MCF 10A (cell line): ENCODE data around the gene ILDR1. TPM values are rescaled to one million over a fixed set of nuclear protein-coding genes. Genes with fewer than 3 reads are reported as not detected.

Source experiments
- BruUV-seq: library from RNA; stranded (reverse); fragments of 400-500 nt; replicated peaks from 2 replicates; lab custom pipeline; 2021; lab: Mats Ljungman, UMichigan
- CTCF ChIA-PET: fragments of 300-600 bp; sonication (Branson Sonifier 250); formaldehyde crosslinking; extraction: SDS; loops from one replicate; lab custom pipeline; 2021; ENCODE audit warnings: antibody characterized with exemption, inconsistent platforms; lab: Yijun Ruan, JAX
- POLR2A ChIA-PET: fragments of 300-600, 350-650 bp; sonication (Branson Sonifier 250); formaldehyde crosslinking; extraction: SDS; loops from one replicate; lab custom pipeline; 2020; ENCODE audit warnings: antibody characterized with exemption, inconsistent platforms; lab: Yijun Ruan, JAX
- DNase-seq: peaks from one replicate; pipeline ENCODE4 v3.0.0-alpha.2; 2018; ENCODE audit not compliant: unreplicated experiment
- H3K27ac Mint-ChIP-seq: one replicate; pipeline ENCODE4 v1.8.0; 2022; ENCODE audit warnings: mild to moderate bottlenecking, low read depth, mixed read lengths; ENCODE audit not compliant: unreplicated experiment
- H3K27me3 Mint-ChIP-seq: one replicate; pipeline ENCODE4 v1.8.0; 2022; ENCODE audit warnings: mixed read lengths; ENCODE audit not compliant: insufficient read depth, unreplicated experiment
- H3K36me3 Mint-ChIP-seq: one replicate; pipeline ENCODE4 v1.8.0; 2022; ENCODE audit warnings: mild to moderate bottlenecking, moderate library complexity, mixed read lengths; ENCODE audit not compliant: insufficient read depth, unreplicated experiment
- H3K4me1 Mint-ChIP-seq: one replicate; pipeline ENCODE4 v1.8.0; 2022; ENCODE audit warnings: mixed read lengths; ENCODE audit not compliant: insufficient read depth, unreplicated experiment
- H3K4me3 Mint-ChIP-seq: one replicate; pipeline ENCODE4 v1.8.0; 2022; ENCODE audit warnings: mild to moderate bottlenecking, moderate library complexity, mixed read lengths; ENCODE audit not compliant: unreplicated experiment
- H3K9me3 Mint-ChIP-seq: one replicate; pipeline ENCODE4 v1.8.0; 2022; ENCODE audit warnings: mixed read lengths; ENCODE audit not compliant: unreplicated experiment
- CTCF ChIP-seq: fragments of 200-600 bp; IDR thresholded peaks from one replicate; pipeline ENCODE4 v1.8.0; 2022; ENCODE audit warnings: antibody characterized with exemption, mild to moderate bottlenecking; ENCODE audit not compliant: unreplicated experiment
- intact Hi-C: fragments of 100-400 bp; cut with micrococcal nuclease; formaldehyde crosslinking; loops from 2 replicates; pipeline ENCODE4 v1.14.1; 2022
- total RNA-seq: library from RNA; stranded (reverse); gene quantifications from 2 replicates; pipeline ENCODE4 v1.2.3, GENCODE V29; 2022

ILDR1 gene
- total RNA-seq, 1 experiment from 2014 or later, result 0.23 TPM

- POLR2A ChIA-PET, result interaction anchor here (0.9 kb wide), 1 partner anchor 22 kb away, joined by 3 read pairs; no protein-coding TSS in a partner anchor
- no peak for TF ChIP-seq CTCF
- no TSS peak for BruUV-seq
Measured at GRCh38 chr3:121998611-121999473, 23.2 kb downstream of the ILDR1 start.

GRCh38 chr3:121998030-121998580 lies 23.9 kb downstream of the ILDR1 start:
- intact Hi-C loops, result no loop called here
- no peak for TF ChIP-seq CTCF
- CTCF ChIA-PET, result interaction anchor here (0.5 to 1.3 kb wide), 4 partner anchors 9 to 309 kb away, joined by 3 to 4 read pairs (median 3); no protein-coding TSS in a partner anchor
- no TSS peak for BruUV-seq
- Mint-ChIP-seq H3K4me3 (no peak overlapping the region), H3K9me3 (no peaks in the 10 kb centered on the region), H3K36me3 (no peaks in the 10 kb centered on the region), H3K27me3 (no peaks in the 10 kb centered on the region), H3K27ac (peak overlapping the region; percentile 3), H3K4me1 (peaks cover 24% of the 10 kb centered on the region)
- no peak for DNase-seq
- POLR2A ChIA-PET, result interaction anchor here (0.7 to 0.9 kb wide), 2 partner anchors 23 kb away, joined by 3 read pairs; no protein-coding TSS in a partner anchor

More at GRCh38 chr3:121998611-121999473, 23.2 kb downstream of the ILDR1 start:
- no peaks in the 10 kb centered on the region for H3K9me3 Mint-ChIP-seq
- CTCF ChIA-PET, result interaction anchor here (0.5 to 1.3 kb wide), 3 partner anchors 10 to 308 kb away, joined by 3 read pairs; no protein-coding TSS in a partner anchor
- no peak overlapping the region for H3K4me3 Mint-ChIP-seq
- peak overlapping the region; percentile 3 for H3K27ac Mint-ChIP-seq
- peaks cover 24% of the 10 kb centered on the region for H3K4me1 Mint-ChIP-seq
- intact Hi-C loops, result no loop called here
- H3K36me3 Mint-ChIP-seq, result no peaks in the 10 kb centered on the region
- no peaks in the 10 kb centered on the region for H3K27me3 Mint-ChIP-seq
- DNase-seq, result no peak

- no peaks in the 10 kb centered on the region for H3K27me3 Mint-ChIP-seq
- POLR2A ChIA-PET, result interaction anchor here (0.9 kb wide), 1 partner anchor 24 kb away, joined by 3 read pairs; no protein-coding TSS in a partner anchor
- BruUV-seq, result no TSS peak
- H3K27ac Mint-ChIP-seq, result no peak overlapping the region
- no peaks in the 10 kb centered on the region for H3K36me3 Mint-ChIP-seq
- H3K9me3 Mint-ChIP-seq, result no peaks in the 10 kb centered on the region
- H3K4me3 Mint-ChIP-seq, result no peak overlapping the region
- CTCF ChIA-PET, result interaction anchor here (0.5 to 1.3 kb wide), 5 partner anchors 9 to 129 kb away, joined by 3 to 5 read pairs (median 3); no protein-coding TSS in a partner anchor
- TF ChIP-seq CTCF, result no peak
- no peak for DNase-seq
- peaks cover 24% of the 10 kb centered on the region for H3K4me1 Mint-ChIP-seq
- intact Hi-C loops, result no loop called here
Measured at GRCh38 chr3:121997372-121997771, 24.7 kb downstream of the ILDR1 start.

- TF ChIP-seq CTCF, result no peak
- ChIA-PET CTCF (interaction anchor here (0.5 to 2.2 kb wide), 19 partner anchors 9 to 450 kb away, joined by 3 to 11 read pairs (median 4); no protein-coding TSS in a partner anchor), POLR2A (interaction anchor here (1.0 kb wide), 1 partner anchor 162 kb away, joined by 3 read pairs; the partner anchor contains the start of genes EAF2 and IQCB1)
- DNase-seq, result no peak
- Mint-ChIP-seq H3K4me3 (no peak overlapping the region), H3K27me3 (no peaks in the 10 kb centered on the region), H3K27ac (no peak overlapping the region), H3K36me3 (no peaks in the 10 kb centered on the region), H3K9me3 (no peaks in the 10 kb centered on the region), H3K4me1 (peaks cover 24% of the 10 kb centered on the region)
- BruUV-seq, result no TSS peak
- intact Hi-C loops, result no loop called here
Measured at GRCh38 chr3:121996441-121996840, 25.6 kb downstream of the ILDR1 start.
